Upper lobe of left lung (tissue), 6 donors: ENCODE results near the gene RDH13. TPM values are rescaled to one million over a fixed set of nuclear protein-coding genes. Genes with fewer than 3 reads are reported as not detected.
A peak's percentile ranks its signal among the peaks of the same experiment; 100 is the strongest.
"Not testable (repeated sequence)": the region's sequence is repeated elsewhere in the genome, so short reads cannot be mapped to it uniquely, and the experiment has no call there.

Experiments
- ATAC-seq, 2 donors: fragments of 200-7000 bp; cut with Tn5 transposase; one replicate each; pipeline ENCODE4 v1.9.1; 2022; ENCODE audit warnings: mild to moderate bottlenecking in 2 of 2, moderate library complexity in 2 of 2; ENCODE audit not compliant: low FRiP score in 2 of 2
- DNase-seq, 2 donors: peaks; one replicate each; pipeline ENCODE4 v3.0.0-alpha.2; 2019 to 2020
- H3K27ac ChIP-seq, 4 donors: fragments of 200-600 bp; sonication (generic); one replicate each; pipeline ENCODE4 v1.5.1; 2016 to 2019
- H3K27me3 ChIP-seq, 4 donors: fragments of 200-600 bp; sonication (generic); one replicate each; pipeline ENCODE4 v1.5.1; 2017 to 2019
- H3K36me3 ChIP-seq, 4 donors: fragments of 200-600 bp; sonication (generic); one replicate each; pipeline ENCODE4 v1.5.1; 2016 to 2019
- H3K4me1 ChIP-seq, 4 donors: fragments of 200-600 bp; sonication (generic); one replicate each; pipeline ENCODE4 v1.5.1; 2018 to 2019
- H3K4me3 ChIP-seq, 4 donors: fragments of 200-600 bp; sonication (generic); one replicate each; pipeline ENCODE4 v1.5.1; 2017 to 2019; ENCODE audit warnings: mild to moderate bottlenecking in 2 of 4, moderate library complexity in 1 of 4
- H3K9me3 ChIP-seq, 4 donors: fragments of 200-600 bp; sonication (generic); one replicate each; pipeline ENCODE4 v1.5.1; 2018 to 2019
- CTCF ChIP-seq, 6 experiments: fragments of 450-650 bp in 4 of 6; fragments of 200-600 bp in 2 of 6; sonication (generic) in 2 of 6; IDR thresholded peaks; one replicate each; pipeline ENCODE4 v1.5.1; 2016 to 2019; ENCODE audit warnings: antibody characterized with exemption in 6 of 6
- EP300 ChIP-seq, 4 donors: sonication (generic); formaldehyde crosslinking; IDR thresholded peaks; one replicate each; pipeline ENCODE4 v1.5.1; 2017; ENCODE audit warnings: antibody characterized with exemption in 4 of 4, control low read depth in 2 of 4
- POLR2A ChIP-seq, 4 donors: fragments of 450-650 bp; IDR thresholded peaks; one replicate each; pipeline ENCODE4 v1.5.1; 2016 to 2017; ENCODE audit warnings: antibody characterized with exemption in 4 of 4, mild to moderate bottlenecking in 2 of 4
- POLR2AphosphoS5 ChIP-seq, 2 donors: sonication (generic); formaldehyde crosslinking; IDR thresholded peaks; one replicate each; pipeline ENCODE4 v1.5.1; 2017; ENCODE audit warnings: antibody characterized with exemption in 2 of 2
- WGBS, 2 donors: methylation state at CpG; one replicate each; pipeline ENCODE4 v1.1.5; 2017 to 2018; 5-methylcytosine and 5-hydroxymethylcytosine counted together
- total RNA-seq, 6 donors: library from RNA; depleted of rRNA in 4 of 6; stranded (reverse); fragments of >200 nt in 4 of 6; gene quantifications; one replicate each; pipeline versions ENCODE4 v1.1.0 to v1.2.1, GENCODE V29; 2016 to 2021
- donor health status: DM: no; HTN: no; CAD: no; lungs with moderate emphysema.
- donor health status: DM: no; HTN: yes; CAD: no; lungs with severe emphysema.

Gene RDH13
- total RNA-seq, result 10 to 100 TPM; 24.0 to 72.3 (median 28.1) TPM

- Histone ChIP-seq H3K27me3 (no peaks in the 10 kb centered on the region), H3K36me3 (peaks cover 0 to 12% (median 6%) of the 10 kb centered on the region in 4 donors), H3K4me3 (peak within 1 kb of the TSS; percentile 70 to 84 (median 74)), H3K4me1 (peaks cover 6 to 18% (median 9%) of the 10 kb centered on the region in 4 donors), H3K27ac (peak within 1 kb of the TSS; percentile 61 to 77 (median 66)), H3K9me3 (no peaks in the 10 kb centered on the region)
- WGBS, 2 donors, result 2 to 3% methylated on average over 24 to 66 of the region's 70 CpGs
- ATAC-seq (peak; percentile 99), DNase-seq (peak; percentile 94 to 100)
- TF ChIP-seq EP300 (IDR thresholded peaks at IDR 0.05) (no peak), POLR2AphosphoS5 (IDR thresholded peaks at IDR 0.05) (peak in 1 of 2 donors; percentile 38), CTCF (IDR thresholded peaks at IDR 0.05) (no peak), POLR2A (IDR thresholded peaks at IDR 0.05) (peak in 2 of 4 donors; percentile 31 to 61)
These were observed at the start of gene RDH13 for GRCh38 chr19:55062735-55063491. TSS of gene RDH13 (minus strand) at chr19:55063148. CDS start at chr19:55063032, 116 bp downstream.

DNA sequence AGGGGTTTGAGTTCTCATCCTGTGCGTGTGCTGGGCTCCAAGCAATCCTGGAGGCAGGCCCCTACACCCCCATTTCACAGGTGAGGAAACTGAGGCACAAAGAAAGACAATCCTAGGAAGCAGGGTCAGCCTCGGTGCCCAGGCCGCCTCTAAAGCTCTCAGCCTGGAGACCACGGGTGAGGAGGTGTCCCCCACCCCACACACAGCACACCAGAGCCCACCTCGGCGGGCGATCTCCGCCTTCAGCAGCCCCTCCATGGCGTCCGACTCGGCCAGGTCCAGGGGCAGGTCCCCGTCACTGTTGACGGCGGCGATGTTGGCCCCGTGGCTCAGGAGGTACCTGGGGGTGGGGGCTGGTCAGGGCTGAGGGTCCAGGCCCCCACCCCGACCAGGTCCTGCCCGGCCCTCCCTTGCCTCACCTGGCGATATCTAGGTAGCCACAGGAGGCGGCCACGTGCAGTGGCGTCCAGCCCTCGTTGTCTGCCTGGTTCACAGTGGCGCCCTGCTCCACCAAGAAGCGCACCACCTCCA, 49.4 kb upstream of the RDH13 start:
- DNase-seq (peak in 1 of 2 donors; percentile 66), ATAC-seq (no peak)
- 86 to 97% methylated on average over 1 to 20 of the region's 25 CpGs for WGBS, 2 donors
- Histone ChIP-seq H3K36me3 (peaks cover 0 to 36% (median 18%) of the 10 kb centered on the region in 4 donors), H3K4me3 (no peak overlapping the region), H3K4me1 (peaks cover 31 to 45% (median 40%) of the 10 kb centered on the region in 4 donors), H3K9me3 (no peaks in the 10 kb centered on the region), H3K27me3 (no peaks in the 10 kb centered on the region), H3K27ac (peak overlapping the region; percentile 59 to 92 (median 80))
- TF ChIP-seq EP300 (IDR thresholded peaks at IDR 0.05) (no peak), POLR2A (IDR thresholded peaks at IDR 0.05) (no peak), CTCF (IDR thresholded peaks at IDR 0.05) (no peak), POLR2AphosphoS5 (IDR thresholded peaks at IDR 0.05) (no peak)

DNA sequence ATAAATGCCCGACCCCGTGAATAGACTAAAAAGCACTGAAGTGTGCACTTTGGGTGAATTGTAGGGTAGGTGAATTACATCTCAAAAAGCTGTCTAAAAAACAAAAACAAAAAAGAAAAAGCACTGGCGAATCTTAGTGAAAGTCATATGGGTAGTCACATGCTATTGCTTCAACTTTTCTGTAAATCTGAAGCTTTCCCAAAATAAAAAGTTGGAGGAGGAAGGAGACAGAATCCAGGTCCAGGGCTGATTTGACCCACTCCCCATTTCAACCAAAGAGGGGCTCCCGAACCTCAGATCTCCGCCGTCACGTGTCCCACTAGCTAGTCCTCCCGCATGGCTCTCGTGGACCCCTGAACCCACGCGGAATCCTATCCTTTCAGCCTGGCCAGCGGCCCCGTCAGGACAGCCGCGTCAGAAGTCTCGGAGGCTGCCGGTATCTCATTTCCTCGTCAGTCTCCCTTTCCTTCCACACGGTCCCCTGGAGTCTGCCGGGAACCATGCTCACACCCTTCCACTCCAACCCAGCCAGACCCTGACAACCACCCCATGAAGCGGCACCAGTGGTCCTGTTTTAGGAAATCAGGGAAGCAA, 48.4 kb upstream of the RDH13 start:
- DNase-seq (peak in 1 of 2 donors; percentile 39), ATAC-seq (no peak)
- peak overlapping the region in 3 of 4 donors; percentile 6 to 92 (median 27) for H3K27ac ChIP-seq
- H3K36me3 ChIP-seq, result peaks cover 0 to 43% (median 18%) of the 10 kb centered on the region in 4 donors
- no peaks in the 10 kb centered on the region for H3K27me3 ChIP-seq
- H3K4me1 ChIP-seq, result peaks cover 31 to 41% (median 36%) of the 10 kb centered on the region in 4 donors
- no peak overlapping the region for H3K4me3 ChIP-seq
- no peak for TF ChIP-seq EP300 (IDR thresholded peaks at IDR 0.05)
- no peak for TF ChIP-seq POLR2AphosphoS5 (IDR thresholded peaks at IDR 0.05)
- H3K9me3 ChIP-seq, result no peaks in the 10 kb centered on the region
- WGBS, 2 donors, result 83 to 85% methylated on average over 21 of the region's 21 CpGs

DNA sequence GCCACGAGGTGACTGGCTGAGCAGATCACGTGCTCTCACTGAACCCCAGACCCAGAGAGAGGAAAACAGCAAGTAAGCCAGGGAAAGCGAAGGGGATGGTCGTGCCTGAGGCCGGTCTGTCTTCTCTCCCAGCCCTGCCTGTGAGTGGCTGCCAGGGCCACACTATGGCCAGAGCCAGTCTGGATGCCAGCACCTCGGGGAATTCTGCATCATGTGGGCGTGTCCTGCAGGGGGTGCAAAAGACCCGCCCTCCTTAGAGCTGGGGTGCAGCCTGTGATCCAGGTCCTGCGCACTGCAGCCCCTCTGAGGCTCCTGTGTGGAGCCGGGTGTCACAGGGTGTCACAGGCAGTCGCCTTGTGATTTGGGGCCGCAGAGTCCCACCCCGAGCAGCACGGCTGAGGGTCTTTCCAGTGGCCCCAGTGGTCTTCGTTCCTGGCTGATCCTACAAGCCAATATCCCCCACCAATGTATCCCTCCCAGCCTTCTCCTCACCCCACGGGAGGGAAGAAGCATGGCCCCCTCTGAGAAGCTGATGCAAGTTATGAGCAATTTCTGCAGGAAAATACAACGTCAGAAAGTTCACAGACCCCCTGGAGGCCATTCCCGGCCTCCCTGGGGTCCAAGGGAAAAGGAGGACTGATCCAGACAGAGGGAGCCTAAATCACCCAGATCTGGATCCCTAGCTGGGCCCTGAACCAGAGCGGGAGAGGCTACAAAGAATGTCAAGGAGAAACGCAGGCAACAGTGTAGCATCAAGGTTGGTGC, 46.8 kb upstream of the RDH13 start:
- H3K4me1 ChIP-seq, result peaks cover 16 to 25% (median 20%) of the 10 kb centered on the region in 4 donors
- no peak for TF ChIP-seq POLR2AphosphoS5 (IDR thresholded peaks at IDR 0.05)
- H3K27me3 ChIP-seq, result no peaks in the 10 kb centered on the region
- ATAC-seq (no peak), DNase-seq (peak in 1 of 2 donors; percentile 56)
- H3K4me3 ChIP-seq, result no peak overlapping the region
- H3K27ac ChIP-seq, result no peak overlapping the region
- 91 to 94% methylated on average over 13 to 20 of the region's 20 CpGs for WGBS, 2 donors
- no peaks in the 10 kb centered on the region for H3K9me3 ChIP-seq
- peaks cover 0 to 50% (median 18%) of the 10 kb centered on the region in 4 donors for H3K36me3 ChIP-seq

DNA sequence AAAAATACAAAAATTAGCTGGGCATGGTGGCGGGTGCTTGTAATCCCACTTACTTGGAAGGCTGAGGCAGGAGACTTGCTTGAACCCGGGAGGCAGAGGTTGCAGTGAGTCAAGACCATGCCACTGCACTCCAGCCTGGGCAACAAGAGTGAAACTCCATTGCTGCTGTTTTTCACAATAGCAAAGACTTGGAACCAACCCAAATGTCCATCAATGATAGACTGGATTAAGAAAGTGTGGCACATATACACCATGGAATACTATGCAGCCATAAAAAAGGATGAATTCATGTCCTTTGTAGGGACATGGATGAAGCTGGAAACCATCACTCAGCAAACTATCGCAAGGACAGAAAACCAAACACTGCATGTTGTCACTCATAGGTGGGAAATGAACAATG, 44.3 kb upstream of the RDH13 start:
- not testable (repeated sequence) for H3K27me3 ChIP-seq, H3K27ac ChIP-seq, H3K4me1 ChIP-seq, DNase-seq, ATAC-seq, H3K9me3 ChIP-seq, H3K4me3 ChIP-seq
- WGBS, 2 donors, result 94 to 98% methylated on average over 3 of the region's 3 CpGs
- peaks cover 3 to 59% (median 28%) of the 10 kb centered on the region in 4 donors for H3K36me3 ChIP-seq
